Activated T-cell treated with anti-CD3 and anti-CD28 coated beads for 1 hour (primary cell): Measurements from ENCODE around the gene COL4A2.

Source experiments
- DNase-seq: peaks from one replicate; pipeline ENCODE4 v3.0.0-alpha.2; 2020; ENCODE audit warnings: low read depth

COL4A2 gene

GRCh38 chr13:110533771-110534670 is 226.9 kb downstream of the COL4A2 start:
- DNase-seq: no peak

DNA sequence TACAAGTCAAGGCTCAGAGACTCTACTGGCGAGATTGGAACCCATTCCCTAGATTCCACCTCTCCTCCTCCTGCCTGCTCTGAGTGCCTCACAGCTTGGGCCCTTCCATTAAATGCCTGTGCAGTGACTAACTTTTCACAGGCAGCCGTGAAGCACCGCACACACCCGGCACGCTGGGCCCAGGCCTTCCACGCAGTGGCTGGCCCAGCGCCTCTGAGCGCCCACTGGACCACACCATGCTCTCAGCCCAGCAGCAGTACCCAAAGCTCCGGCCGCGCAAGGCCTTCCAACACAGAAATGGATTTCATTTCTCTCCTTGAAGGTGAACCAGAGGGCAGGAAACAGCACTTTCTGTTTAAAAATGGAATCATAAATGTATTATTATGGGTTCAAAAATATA is 228.4 kb downstream of the COL4A2 start:
- DNase-seq: no peak

- no peak for DNase-seq
These were observed 229.1 kb downstream of the COL4A2 start for GRCh38 chr13:110536006-110536693.

GRCh38 chr13:110538632-110539031 is 231.5 kb downstream of the COL4A2 start:
- DNase-seq: no peak

- DNase-seq: no peak
These were observed 232.8 kb downstream of the COL4A2 start for GRCh38 chr13:110539894-110540293.

- DNase-seq: no peak
These were observed 233.9 kb downstream of the COL4A2 start for GRCh38 chr13:110540871-110541525.

DNA sequence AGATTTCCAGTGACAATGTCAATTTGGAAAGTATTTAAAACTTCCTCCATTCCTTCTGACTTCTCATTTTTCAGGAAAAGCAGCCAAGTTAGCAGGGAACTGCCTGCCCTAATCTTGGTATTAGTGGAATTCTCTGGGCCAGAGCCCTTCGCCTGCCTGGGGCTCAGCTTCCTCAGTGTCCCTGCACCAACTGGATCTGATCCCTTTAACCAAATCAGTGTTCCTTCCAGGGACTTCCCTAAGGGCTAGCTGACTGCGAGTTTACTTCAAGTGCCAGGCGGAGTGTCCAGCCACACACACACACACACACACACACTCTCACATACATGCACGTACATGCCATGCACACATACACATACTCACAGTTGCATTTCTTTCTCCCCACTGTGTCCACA is 234.4 kb downstream of the COL4A2 start:
- no peak for DNase-seq

- no peak for DNase-seq
These were observed 235.2 kb downstream of the COL4A2 start for GRCh38 chr13:110542169-110542796.

GRCh38 chr13:110546378-110546777 is 239.3 kb downstream of the COL4A2 start:
- no peak for DNase-seq

DNA sequence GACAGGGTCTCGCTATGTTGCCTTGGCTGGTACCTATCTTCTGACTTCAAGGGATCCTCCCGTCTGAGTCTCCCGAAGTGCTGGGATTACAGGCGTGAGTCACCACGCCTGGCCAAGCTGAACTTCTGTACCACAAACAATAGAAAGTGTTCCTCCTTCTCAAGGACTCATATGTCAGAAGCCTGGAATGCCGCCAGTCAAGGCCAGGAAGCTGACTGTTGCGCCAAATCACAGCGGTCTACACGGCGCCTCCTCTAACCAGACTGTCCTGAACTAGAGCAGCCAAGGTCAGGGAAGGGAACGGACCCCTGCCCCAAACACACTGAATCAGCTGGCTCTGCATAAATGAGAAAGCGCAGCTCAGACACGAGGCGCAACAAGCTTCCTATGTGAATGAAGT is 239.8 kb downstream of the COL4A2 start:
- no peak for DNase-seq

- DNase-seq: no peak
These were observed 242.1 kb downstream of the COL4A2 start for GRCh38 chr13:110548891-110549794.

DNA sequence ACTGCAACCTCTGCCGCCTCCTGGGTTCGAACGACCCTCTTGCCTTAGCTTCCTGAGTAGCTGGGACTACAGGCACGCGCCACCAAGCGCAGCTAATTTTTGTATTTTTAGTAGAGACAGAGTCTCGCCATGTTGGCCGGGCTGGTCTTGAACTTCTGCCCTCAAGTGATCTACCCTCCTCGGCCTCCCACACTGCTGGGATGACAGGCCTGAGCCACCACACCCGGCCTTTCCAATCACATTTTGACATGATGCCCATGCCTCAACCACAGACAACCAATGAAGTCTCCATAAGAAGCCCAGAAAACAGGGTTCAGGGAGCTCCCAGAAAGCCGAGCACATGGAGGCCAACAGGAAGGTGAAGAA is 242.7 kb downstream of the COL4A2 start:
- DNase-seq: no peak

DNA sequence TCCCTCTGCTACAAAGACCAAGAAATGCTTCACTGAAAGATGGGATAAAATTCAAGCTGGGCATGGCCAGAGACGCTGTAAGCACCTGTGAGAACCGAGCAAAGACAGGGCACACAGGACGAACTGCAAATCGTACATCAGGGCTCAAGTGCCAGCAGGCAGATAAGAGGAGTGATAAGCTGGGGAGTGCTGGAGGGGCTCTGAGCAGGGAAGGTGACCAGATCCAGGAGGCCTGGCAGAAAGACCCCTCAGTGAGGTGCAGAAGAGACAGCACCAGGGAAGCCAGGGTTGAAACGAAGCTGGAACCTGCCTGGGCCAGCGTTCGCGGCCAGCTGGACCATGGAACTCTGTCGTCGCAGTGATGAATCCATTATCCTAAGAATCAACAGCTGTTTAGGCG is 244.2 kb downstream of the COL4A2 start:
- no peak for DNase-seq

GRCh38 chr13:110552767-110553166 is 245.7 kb downstream of the COL4A2 start:
- DNase-seq: no peak

GRCh38 chr13:110553417-110553816 is 246.3 kb downstream of the COL4A2 start:
- DNase-seq: no peak

DNA sequence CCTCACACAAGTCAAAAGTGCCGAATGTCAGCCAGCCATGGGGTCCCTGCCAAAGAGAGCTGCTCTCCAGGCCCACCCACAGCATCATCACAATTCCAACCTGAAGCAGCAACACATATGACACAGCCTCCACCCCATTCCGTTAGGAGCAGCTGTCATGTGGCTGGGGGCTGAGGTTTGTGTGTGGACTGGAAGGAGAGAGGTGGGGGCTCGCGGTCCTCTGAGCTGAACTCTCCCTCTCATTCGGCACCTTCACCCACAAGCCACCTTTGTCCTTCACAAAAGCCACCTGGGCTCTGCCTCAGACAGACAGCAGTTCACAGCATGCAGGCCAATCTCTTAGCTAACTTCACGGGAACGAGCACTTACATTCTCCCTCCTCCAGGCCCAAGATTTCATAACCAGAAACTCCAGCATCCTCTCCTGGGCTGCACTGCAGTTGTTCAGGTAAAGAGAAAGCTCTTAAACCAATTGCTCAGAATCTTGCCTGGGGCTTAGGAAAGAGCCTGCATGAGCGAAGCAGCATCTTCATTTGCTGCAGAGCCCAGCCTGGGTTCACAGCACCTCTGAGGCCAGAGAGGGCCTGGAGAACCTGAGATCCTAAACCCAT is 247.2 kb downstream of the COL4A2 start:
- DNase-seq: no peak

GRCh38 chr13:110554946-110555345 is 247.9 kb downstream of the COL4A2 start:
- DNase-seq: no peak

DNA sequence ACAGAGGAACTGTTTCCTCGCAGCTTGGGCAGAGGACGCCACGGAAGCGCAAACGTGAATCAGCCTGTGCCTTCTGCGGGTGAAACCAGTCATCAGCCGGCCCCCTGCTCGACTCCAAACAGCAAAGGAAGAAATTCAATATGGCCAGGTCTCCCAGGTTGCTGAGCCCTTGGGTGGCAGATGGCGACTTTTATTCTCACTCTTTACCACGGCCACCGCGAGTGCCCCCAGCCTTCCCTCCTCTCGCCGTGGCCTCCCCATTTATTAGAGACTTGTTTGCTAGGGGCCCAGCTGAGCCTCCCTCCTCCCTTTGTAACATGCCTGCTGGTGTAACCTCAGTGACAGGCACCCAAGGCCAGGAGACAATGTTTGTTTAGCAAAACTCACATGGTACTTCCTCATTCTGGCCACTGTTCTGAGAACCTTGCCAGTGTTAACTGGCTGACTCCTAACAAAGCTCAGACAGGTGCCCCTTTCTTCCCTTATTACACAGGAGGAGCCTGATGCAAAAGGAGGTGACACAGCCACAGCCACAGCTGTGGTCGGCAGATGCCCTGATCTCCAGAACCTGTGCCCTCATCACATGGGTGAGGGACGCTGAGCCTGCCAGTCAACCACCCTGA is 248.6 kb downstream of the COL4A2 start:
- DNase-seq: no peak

- no peak for DNase-seq
These were observed 249.1 kb downstream of the COL4A2 start for GRCh38 chr13:110556224-110556606.

DNA sequence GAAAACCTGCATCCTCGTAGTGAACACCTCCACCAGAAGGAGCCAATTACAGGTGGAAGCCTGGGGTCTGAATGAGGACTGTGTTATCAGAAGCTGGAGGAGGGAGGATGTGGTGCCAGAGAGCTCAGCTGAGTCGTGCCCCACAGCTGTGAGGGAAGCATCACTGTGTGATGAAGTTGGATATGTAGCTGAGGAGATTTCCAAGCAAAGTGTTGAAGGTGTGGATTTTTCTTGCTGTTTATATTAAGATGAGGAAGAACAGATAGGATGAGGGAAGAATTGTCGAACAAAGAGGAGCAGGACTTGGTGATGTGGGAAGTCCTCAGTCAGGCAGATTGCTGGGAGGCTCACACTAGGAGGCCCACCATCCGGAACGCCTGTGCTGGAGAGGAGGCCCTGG is 250.0 kb downstream of the COL4A2 start:
- no peak for DNase-seq
